Umbilical cord (tissue), 2 donors: ENCODE results near the gene CPAMD8. TPM values are rescaled to one million over a fixed set of nuclear protein-coding genes. Genes with fewer than 3 reads are reported as not detected.
"Not testable (repeated sequence)": the region's sequence is repeated elsewhere in the genome, so short reads cannot be mapped to it uniquely, and the experiment has no call there.

Experiments
- DNase-seq: peaks from one replicate; pipeline ENCODE4 v3.0.0-alpha.2; 2015; ENCODE audit warnings: low spot score
- total RNA-seq: library from RNA; depleted of rRNA; stranded (reverse); fragments of >200 nt; gene quantifications from one replicate; pipeline ENCODE4 v1.2.3, GENCODE V29; 2014; ENCODE audit warnings: low replicate concordance; ENCODE audit not compliant: insufficient read depth

The CPAMD8 gene
- total RNA-seq, 1 donor from 2014 or later = 11.3 TPM

GRCh38 chr19:16874978-16875299 lies 151.7 kb downstream of the CPAMD8 start:
- not testable (repeated sequence) for DNase-seq

GRCh38 chr19:16874250-16874977 lies 152.2 kb downstream of the CPAMD8 start:
- DNase-seq = no peak

- DNase-seq = no peak
Measured at GRCh38 chr19:16873594-16873993, 153.0 kb downstream of the CPAMD8 start.

GRCh38 chr19:16872728-16873127 lies 153.9 kb downstream of the CPAMD8 start:
- DNase-seq = no peak

DNA sequence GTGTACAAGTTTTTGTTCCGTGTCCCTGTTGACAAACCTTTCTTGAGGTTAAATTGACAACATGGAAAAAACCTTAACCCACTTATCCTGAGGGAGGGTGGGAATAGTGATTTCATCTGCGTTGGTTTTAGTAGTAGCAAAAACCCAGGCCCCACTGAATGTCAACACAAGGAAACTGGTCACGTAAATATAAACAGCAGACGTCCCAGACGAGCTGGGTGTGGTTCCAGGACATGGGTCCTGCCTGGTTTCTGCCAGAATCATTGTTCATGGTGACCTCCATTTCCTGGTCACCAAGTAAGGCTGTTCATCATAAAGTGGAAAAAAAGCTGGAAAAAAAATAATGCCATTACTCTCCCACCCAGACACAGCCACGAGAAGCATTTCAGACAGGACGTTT lies 154.7 kb downstream of the CPAMD8 start:
- no peak for DNase-seq

DNA sequence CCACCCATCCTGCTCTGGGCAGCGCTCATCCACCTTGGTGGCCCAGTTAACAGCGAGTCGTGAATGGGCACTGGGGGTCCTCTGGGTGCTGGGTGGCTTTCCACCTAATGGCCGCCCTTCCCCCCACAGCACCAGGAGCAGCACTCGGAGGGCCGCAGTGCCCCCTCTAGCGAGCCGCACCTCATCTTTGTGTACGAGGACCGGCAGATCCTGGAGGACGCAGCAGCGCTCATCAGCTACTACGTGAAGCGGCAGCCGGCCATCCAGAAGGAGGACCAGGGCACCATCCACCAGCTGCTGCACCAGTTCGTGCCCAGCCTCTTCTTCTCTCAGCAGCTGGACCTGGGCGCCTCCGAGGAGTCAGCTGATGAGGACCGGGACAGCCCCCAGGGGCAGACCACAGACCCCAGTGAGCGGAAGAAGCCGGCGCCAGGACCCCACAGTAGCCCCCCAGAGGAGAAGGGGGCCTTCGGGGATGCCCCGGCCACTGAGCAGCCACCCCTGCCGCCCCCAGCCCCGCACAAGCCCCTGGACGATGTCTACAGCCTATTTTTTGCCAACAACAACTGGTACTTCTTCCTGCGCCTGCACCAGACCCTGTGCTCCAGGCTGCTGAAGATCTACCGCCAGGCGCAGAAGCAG lies 157.2 kb downstream of the CPAMD8 start:
- DNase-seq = no peak

DNA sequence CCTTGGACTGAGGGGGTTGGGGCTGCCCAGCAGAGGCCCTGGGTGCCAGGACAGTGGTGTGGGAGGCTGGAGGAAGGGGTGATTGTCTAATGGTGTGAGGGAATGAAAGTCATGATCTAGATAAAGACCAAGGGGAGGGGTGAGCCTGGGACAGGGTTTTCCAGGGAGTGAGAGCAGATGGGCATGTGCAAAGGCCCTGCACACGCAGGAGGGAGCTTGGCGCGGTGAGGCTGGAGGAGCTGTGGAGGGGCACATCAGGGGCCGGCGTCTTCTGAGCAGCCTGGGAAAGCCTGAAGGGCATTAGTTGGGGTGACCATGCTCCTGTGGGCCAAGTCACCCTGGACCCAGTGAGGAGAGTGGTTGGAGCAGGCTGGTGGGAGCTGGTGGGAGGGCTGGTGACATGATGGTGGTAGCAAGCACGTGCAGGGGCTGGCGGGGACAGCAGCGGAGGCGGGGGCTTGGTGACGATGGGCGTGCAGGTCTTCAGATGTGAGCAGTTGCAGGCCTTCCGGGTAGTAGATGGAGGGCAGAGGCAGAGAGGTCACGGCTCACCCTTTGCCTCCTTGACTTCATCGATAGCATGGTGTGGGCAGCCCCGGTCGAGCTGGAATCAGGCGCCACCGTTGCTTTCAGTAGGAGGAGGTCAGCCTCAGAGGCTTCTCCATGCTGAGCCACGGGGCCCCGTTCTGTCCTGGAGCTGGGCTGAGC lies 158.0 kb downstream of the CPAMD8 start:
- DNase-seq = no peak

DNA sequence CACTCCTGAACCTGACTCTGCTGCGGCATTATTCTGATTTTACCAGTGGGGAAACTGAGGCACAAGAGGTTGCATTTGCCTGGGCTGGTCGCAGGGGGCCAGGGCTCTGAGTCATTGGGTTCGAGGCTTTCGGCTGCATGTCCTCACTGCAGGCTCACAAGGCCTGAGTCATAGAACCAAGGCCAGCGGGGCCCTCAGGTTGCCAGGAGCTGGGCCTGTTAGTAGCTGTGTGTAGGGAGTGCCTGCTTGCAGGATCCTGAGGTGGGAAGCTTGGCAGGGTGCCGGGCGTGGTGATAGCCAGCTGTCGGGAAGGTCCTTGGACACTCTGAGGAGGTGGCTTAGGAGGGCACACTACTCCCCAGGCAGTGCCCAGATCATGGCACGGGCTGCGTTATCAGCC lies 159.4 kb downstream of the CPAMD8 start:
- DNase-seq = no peak

DNA sequence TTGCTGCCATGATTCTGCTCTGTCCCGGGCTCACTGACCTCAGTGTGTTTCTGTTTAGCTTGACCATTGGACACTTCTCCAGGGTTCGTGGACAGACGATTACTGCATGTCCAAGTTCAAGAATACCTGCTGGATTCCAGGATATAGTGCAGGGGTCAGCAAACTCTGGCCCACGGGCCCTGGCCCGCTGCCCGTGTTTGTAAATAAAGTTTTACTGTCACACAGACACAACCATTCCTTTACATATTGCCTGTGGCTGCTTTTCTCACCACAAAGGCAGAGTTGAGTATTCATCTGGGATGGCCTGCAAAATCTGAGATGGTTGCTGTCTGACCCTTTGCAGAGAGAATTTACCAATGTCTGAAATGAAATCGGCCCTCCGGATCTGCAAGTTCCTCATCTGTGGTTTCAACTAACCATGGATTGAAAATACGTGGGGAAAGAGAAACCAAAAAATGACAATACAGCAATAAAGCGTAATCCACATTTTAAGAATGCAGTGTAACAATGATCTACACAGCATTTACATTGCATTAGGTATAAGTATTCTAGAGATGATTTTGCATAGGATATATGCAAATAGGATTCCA lies 163.7 kb downstream of the CPAMD8 start:
- DNase-seq = no peak

DNA sequence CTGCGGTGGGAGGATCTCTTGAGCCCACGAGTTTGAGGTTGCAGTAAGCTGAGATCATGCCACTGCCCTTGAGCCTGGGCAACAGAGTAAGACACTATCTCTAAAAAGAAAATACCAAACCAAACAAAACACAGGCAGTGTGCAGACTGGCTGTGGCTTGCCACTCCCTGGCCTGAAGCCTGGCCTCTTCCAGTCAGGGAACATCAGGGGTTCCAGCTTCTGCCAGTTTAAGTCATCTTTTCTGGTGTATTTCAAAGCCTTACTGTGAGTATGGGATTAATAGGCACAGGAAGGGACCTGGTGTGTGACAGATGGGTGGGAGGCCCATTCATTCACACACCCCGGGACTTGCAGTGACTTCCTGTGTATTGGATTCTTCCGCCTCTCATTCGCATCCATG lies 164.8 kb downstream of the CPAMD8 start:
- DNase-seq = no peak

- DNase-seq = no peak
Measured at GRCh38 chr19:16861011-16861410, 165.6 kb downstream of the CPAMD8 start.

DNA sequence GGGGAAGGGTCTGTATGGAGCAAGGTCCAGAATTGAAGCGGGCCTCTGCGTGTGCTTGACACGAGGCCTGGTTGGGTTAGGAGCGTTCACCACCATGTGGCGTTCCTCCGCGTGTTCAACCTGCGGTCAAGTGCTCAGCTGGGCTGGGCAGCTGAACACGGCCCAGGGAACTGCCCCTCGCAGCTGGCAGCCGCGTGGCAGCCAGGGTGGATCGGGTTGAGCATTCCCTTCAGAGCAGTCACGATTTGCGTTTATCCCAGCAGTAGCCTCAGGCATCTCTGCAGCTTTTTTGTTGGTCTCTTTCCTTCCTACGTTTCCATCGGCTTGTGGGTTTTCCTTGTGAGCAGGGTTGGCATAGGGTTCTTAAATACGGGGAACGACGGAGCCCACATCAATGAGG lies 166.5 kb downstream of the CPAMD8 start:
- no peak for DNase-seq

- DNase-seq = no peak
Measured at GRCh38 chr19:16859626-16860025, 167.0 kb downstream of the CPAMD8 start.

GRCh38 chr19:16856091-16856490 lies 170.5 kb downstream of the CPAMD8 start:
- no peak for DNase-seq

DNA sequence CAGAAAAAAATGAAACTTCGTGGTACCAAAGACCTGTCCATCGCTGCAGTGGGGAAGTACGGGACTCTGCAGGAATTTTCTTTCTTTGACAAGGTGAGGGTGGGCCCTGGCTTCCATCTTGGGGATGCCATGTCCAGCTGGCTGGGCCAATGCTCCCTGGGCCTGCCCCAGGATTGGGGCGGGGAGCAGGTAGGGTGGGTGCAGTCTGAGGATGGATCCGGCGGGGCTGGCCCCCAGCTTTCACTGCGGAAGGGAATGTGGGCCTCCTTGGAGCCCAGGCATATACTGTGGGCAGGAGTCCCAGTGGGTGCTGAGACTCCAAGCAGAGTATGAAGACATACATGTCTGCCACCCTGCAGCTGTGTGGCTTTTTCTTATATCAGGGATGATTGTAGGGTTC lies 173.5 kb downstream of the CPAMD8 start:
- no peak for DNase-seq

GRCh38 chr19:16851031-16851712 lies 175.4 kb downstream of the CPAMD8 start:
- no peak for DNase-seq

DNA sequence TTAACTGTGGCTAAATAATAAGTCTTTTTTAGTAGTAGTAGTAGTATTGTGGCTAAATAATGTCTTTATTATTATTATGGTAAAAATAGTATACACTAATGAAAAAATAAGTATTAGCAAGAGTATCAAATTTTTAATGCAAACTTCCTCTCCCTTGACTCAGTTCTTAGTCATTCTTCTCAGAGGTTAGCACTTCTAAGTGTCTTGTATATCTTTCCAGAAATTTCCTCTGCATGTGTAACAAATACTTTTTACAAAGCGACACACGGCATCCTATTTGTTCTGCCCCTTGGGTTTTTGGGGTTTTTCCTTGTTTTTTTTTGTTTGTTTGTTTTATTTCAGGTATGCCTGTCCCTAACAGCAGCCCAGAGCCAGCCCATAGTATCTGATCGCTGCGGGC lies 176.5 kb downstream of the CPAMD8 start:
- no peak for DNase-seq

DNA sequence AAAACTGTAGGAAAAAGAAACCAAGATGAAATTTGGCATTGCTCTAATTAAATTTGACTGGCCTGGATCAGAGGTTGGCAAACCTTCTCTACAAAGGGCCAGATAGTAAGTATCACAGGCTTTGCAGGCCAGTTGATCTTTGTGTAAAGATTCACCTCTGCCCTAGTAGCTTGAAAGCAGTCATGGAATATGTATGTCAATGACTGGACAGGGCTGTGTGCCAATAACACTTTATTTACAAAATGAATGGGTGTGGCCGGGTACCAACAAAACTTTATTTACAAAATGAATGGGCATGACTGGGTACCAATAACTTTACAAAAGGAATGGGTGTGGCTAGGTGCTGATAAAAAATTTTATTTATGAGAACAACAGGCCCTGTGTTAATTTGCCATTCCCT lies 177.4 kb downstream of the CPAMD8 start:
- DNase-seq = no peak

DNA sequence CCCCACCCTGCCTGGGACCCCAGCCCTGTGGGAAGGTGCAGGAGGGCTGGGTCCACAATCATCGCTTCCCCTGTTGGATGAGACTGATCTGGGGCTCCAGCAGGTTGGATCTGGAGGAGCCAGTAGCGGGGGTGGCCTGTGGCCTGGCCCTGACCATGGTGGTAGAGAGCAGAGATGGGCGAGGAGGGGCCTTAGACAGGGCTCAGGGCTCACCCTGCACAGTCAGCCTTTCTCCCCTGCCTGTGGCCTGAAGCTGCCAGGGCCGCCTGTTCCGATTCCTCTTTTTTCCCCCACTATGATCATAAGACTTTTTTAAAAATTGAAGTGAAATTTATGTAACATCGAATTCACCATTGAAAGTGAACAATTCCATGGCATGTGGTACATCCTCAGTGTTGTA lies 179.2 kb downstream of the CPAMD8 start:
- no peak for DNase-seq

- DNase-seq = no peak
Measured at GRCh38 chr19:16846901-16847300, 179.7 kb downstream of the CPAMD8 start.
